ENCODE data around the gene NOS1AP. TPM values are rescaled to one million over a fixed set of nuclear protein-coding genes. Genes with fewer than 3 reads are reported as not detected.

The NOS1AP gene
- total and polyA plus RNA-seq, 3 experiments from 2014 or later, result 0.07 TPM; not detected in 2

GRCh38 chr1:162285149-162285561 is 215.7 kb downstream of the NOS1AP start:
- Mint-ChIP-seq H3K36me3 (no peaks in the 10 kb centered on the region), H3K4me1 (no peaks in the 10 kb centered on the region), H3K27ac (no peak overlapping the region), H3K9me3 (no peaks in the 10 kb centered on the region), H3K4me3 (no peak overlapping the region), H3K27me3 (peaks cover 14 to 34% of the 10 kb centered on the region in 2 donors)
- H3K27me3 ChIP-seq (ENCODE audit: insufficient read depth, low read length, poor library complexity, severe bottlenecking), result no peaks in the 10 kb centered on the region
- no peak overlapping the region for H3K4me3 ChIP-seq (ENCODE audit: low read length)
- no peaks in the 10 kb centered on the region for H3K9me3 ChIP-seq (ENCODE audit: low read length)
- CTCF ChIA-PET, result no interaction called here
- POLR2A ChIA-PET, result no interaction called here
- no peak for DNase-seq
- H3K27ac ChIP-seq (ENCODE audit: low read depth, low read length), result no peak overlapping the region
- H3K36me3 ChIP-seq (ENCODE audit: insufficient read depth, low read length), result no peaks in the 10 kb centered on the region
- H3K4me1 ChIP-seq (ENCODE audit: insufficient read depth, low read length), result no peaks in the 10 kb centered on the region

GRCh38 chr1:162291000-162291399 is 221.5 kb downstream of the NOS1AP start:
- no peak overlapping the region for H3K27ac ChIP-seq (ENCODE audit: low read depth, low read length)
- no peaks in the 10 kb centered on the region for H3K36me3 Mint-ChIP-seq
- H3K4me1 ChIP-seq (ENCODE audit: insufficient read depth, low read length), result no peaks in the 10 kb centered on the region
- H3K4me3 ChIP-seq (ENCODE audit: low read length), result no peak overlapping the region
- no peaks in the 10 kb centered on the region for H3K9me3 Mint-ChIP-seq
- no peaks in the 10 kb centered on the region for H3K27me3 ChIP-seq (ENCODE audit: insufficient read depth, low read length, poor library complexity, severe bottlenecking)
- no peak overlapping the region for H3K27ac Mint-ChIP-seq
- no peaks in the 10 kb centered on the region for H3K36me3 ChIP-seq (ENCODE audit: insufficient read depth, low read length)
- ChIA-PET CTCF (no interaction called here), POLR2A (no interaction called here)
- H3K4me1 Mint-ChIP-seq, result no peaks in the 10 kb centered on the region
- no peaks in the 10 kb centered on the region for H3K9me3 ChIP-seq (ENCODE audit: low read length)
- no peak overlapping the region for H3K4me3 Mint-ChIP-seq
- peaks cover 12 to 43% of the 10 kb centered on the region in 2 donors for H3K27me3 Mint-ChIP-seq
- DNase-seq, result no peak

- no peaks in the 10 kb centered on the region for H3K36me3 Mint-ChIP-seq
- no peak overlapping the region for H3K4me3 ChIP-seq (ENCODE audit: low read length)
- H3K27ac Mint-ChIP-seq, result no peak overlapping the region
- no peaks in the 10 kb centered on the region for H3K36me3 ChIP-seq (ENCODE audit: insufficient read depth, low read length)
- H3K4me1 ChIP-seq (ENCODE audit: insufficient read depth, low read length), result no peaks in the 10 kb centered on the region
- no peaks in the 10 kb centered on the region for H3K4me1 Mint-ChIP-seq
- DNase-seq, result no peak
- H3K9me3 ChIP-seq (ENCODE audit: low read length), result no peaks in the 10 kb centered on the region
- no peaks in the 10 kb centered on the region for H3K9me3 Mint-ChIP-seq
- POLR2A ChIA-PET, result no interaction called here
- no peak overlapping the region for H3K27ac ChIP-seq (ENCODE audit: low read depth, low read length)
- CTCF ChIA-PET, result no interaction called here
- H3K4me3 Mint-ChIP-seq, result no peak overlapping the region
- peaks cover 13 to 37% of the 10 kb centered on the region in 2 donors for H3K27me3 Mint-ChIP-seq
- H3K27me3 ChIP-seq (ENCODE audit: insufficient read depth, low read length, poor library complexity, severe bottlenecking), result no peaks in the 10 kb centered on the region
Observed at GRCh38 chr1:162292422-162292849, 222.9 kb downstream of the NOS1AP start.

GRCh38 chr1:162293073-162293692 is 223.7 kb downstream of the NOS1AP start:
- H3K4me3 ChIP-seq (ENCODE audit: low read length), result no peak overlapping the region
- H3K27me3 ChIP-seq (ENCODE audit: insufficient read depth, low read length, poor library complexity, severe bottlenecking), result no peaks in the 10 kb centered on the region
- no peaks in the 10 kb centered on the region for H3K9me3 ChIP-seq (ENCODE audit: low read length)
- Mint-ChIP-seq H3K4me3 (no peak overlapping the region), H3K4me1 (no peaks in the 10 kb centered on the region), H3K27me3 (peaks cover 15 to 40% of the 10 kb centered on the region in 2 donors), H3K27ac (no peak overlapping the region), H3K9me3 (no peaks in the 10 kb centered on the region), H3K36me3 (no peaks in the 10 kb centered on the region)
- no peaks in the 10 kb centered on the region for H3K36me3 ChIP-seq (ENCODE audit: insufficient read depth, low read length)
- DNase-seq, result no peak
- ChIA-PET POLR2A (no interaction called here), CTCF (no interaction called here)
- H3K27ac ChIP-seq (ENCODE audit: low read depth, low read length), result no peak overlapping the region
- no peaks in the 10 kb centered on the region for H3K4me1 ChIP-seq (ENCODE audit: insufficient read depth, low read length)

GRCh38 chr1:162294015-162294414 is 224.5 kb downstream of the NOS1AP start:
- Mint-ChIP-seq H3K4me3 (no peak overlapping the region), H3K27ac (no peak overlapping the region), H3K4me1 (no peaks in the 10 kb centered on the region), H3K27me3 (peaks cover 15 to 43% of the 10 kb centered on the region in 2 donors), H3K36me3 (no peaks in the 10 kb centered on the region), H3K9me3 (no peaks in the 10 kb centered on the region)
- no peak overlapping the region for H3K4me3 ChIP-seq (ENCODE audit: low read length)
- CTCF ChIA-PET, result no interaction called here
- no peaks in the 10 kb centered on the region for H3K9me3 ChIP-seq (ENCODE audit: low read length)
- H3K36me3 ChIP-seq (ENCODE audit: insufficient read depth, low read length), result no peaks in the 10 kb centered on the region
- H3K4me1 ChIP-seq (ENCODE audit: insufficient read depth, low read length), result no peaks in the 10 kb centered on the region
- H3K27me3 ChIP-seq (ENCODE audit: insufficient read depth, low read length, poor library complexity, severe bottlenecking), result no peaks in the 10 kb centered on the region
- DNase-seq, result no peak
- POLR2A ChIA-PET, result no interaction called here
- H3K27ac ChIP-seq (ENCODE audit: low read depth, low read length), result no peak overlapping the region

GRCh38 chr1:162297208-162297607 is 227.7 kb downstream of the NOS1AP start:
- no peaks in the 10 kb centered on the region for H3K4me1 ChIP-seq (ENCODE audit: insufficient read depth, low read length)
- no peak for DNase-seq
- H3K9me3 Mint-ChIP-seq, result peaks cover 0 to 3% (median 0%) of the 10 kb centered on the region in 5 donors
- no peaks in the 10 kb centered on the region for H3K4me1 Mint-ChIP-seq
- peaks cover 15 to 47% of the 10 kb centered on the region in 2 donors for H3K27me3 Mint-ChIP-seq
- no peak overlapping the region for H3K4me3 ChIP-seq (ENCODE audit: low read length)
- H3K27ac Mint-ChIP-seq, result no peak overlapping the region
- no peaks in the 10 kb centered on the region for H3K27me3 ChIP-seq (ENCODE audit: insufficient read depth, low read length, poor library complexity, severe bottlenecking)
- no peak overlapping the region for H3K27ac ChIP-seq (ENCODE audit: low read depth, low read length)
- no peaks in the 10 kb centered on the region for H3K9me3 ChIP-seq (ENCODE audit: low read length)
- CTCF ChIA-PET, result no interaction called here
- H3K36me3 ChIP-seq (ENCODE audit: insufficient read depth, low read length), result no peaks in the 10 kb centered on the region
- no peak overlapping the region for H3K4me3 Mint-ChIP-seq
- POLR2A ChIA-PET, result no interaction called here
- no peaks in the 10 kb centered on the region for H3K36me3 Mint-ChIP-seq

- POLR2A ChIA-PET, result no interaction called here
- H3K4me3 ChIP-seq (ENCODE audit: low read length), result no peak overlapping the region
Observed at GRCh38 chr1:162298266-162298665, 228.8 kb downstream of the NOS1AP start.

GRCh38 chr1:162299018-162299417 is 229.5 kb downstream of the NOS1AP start:
- H3K9me3 Mint-ChIP-seq, result peaks cover 0 to 3% (median 0%) of the 10 kb centered on the region in 5 donors
- H3K4me1 ChIP-seq (ENCODE audit: insufficient read depth, low read length), result no peaks in the 10 kb centered on the region
- H3K9me3 ChIP-seq (ENCODE audit: low read length), result no peaks in the 10 kb centered on the region
- POLR2A ChIA-PET, result no interaction called here
- CTCF ChIA-PET, result no interaction called here
- peaks cover 12 to 40% of the 10 kb centered on the region in 2 donors for H3K27me3 Mint-ChIP-seq
- no peaks in the 10 kb centered on the region for H3K27me3 ChIP-seq (ENCODE audit: insufficient read depth, low read length, poor library complexity, severe bottlenecking)
- no peak overlapping the region for H3K4me3 ChIP-seq (ENCODE audit: low read length)
- H3K4me3 Mint-ChIP-seq, result no peak overlapping the region
- H3K4me1 Mint-ChIP-seq, result no peaks in the 10 kb centered on the region
- H3K27ac ChIP-seq (ENCODE audit: low read depth, low read length), result no peak overlapping the region
- H3K36me3 ChIP-seq (ENCODE audit: insufficient read depth, low read length), result no peaks in the 10 kb centered on the region
- no peaks in the 10 kb centered on the region for H3K36me3 Mint-ChIP-seq
- DNase-seq, result no peak
- H3K27ac Mint-ChIP-seq, result no peak overlapping the region

More at GRCh38 chr1:162298266-162298665, 228.8 kb downstream of the NOS1AP start:
- Histone ChIP-seq H3K27ac (ENCODE audit: low read depth, low read length) (no peak overlapping the region), H3K4me1 (ENCODE audit: insufficient read depth, low read length) (no peaks in the 10 kb centered on the region), H3K27me3 (ENCODE audit: insufficient read depth, low read length, poor library complexity, severe bottlenecking) (no peaks in the 10 kb centered on the region), H3K36me3 (ENCODE audit: insufficient read depth, low read length) (no peaks in the 10 kb centered on the region), H3K9me3 (ENCODE audit: low read length) (no peaks in the 10 kb centered on the region)
- no peak for DNase-seq
- Mint-ChIP-seq H3K36me3 (no peaks in the 10 kb centered on the region), H3K27ac (no peak overlapping the region), H3K4me3 (no peak overlapping the region), H3K4me1 (no peaks in the 10 kb centered on the region), H3K27me3 (peaks cover 13 to 47% of the 10 kb centered on the region in 2 donors), H3K9me3 (peaks cover 0 to 3% (median 0%) of the 10 kb centered on the region in 5 donors)
- CTCF ChIA-PET, result no interaction called here

Measured in CD8-positive, alpha-beta memory T cell (primary cell).